GM19463 (cell line): ENCODE results near the gene CPSF4L.
A peak's percentile ranks its signal among the peaks of the same experiment; 100 is the strongest.

Experiments used
- ATAC-seq: cut with Tn5 transposase; IDR thresholded peaks from one replicate; pipeline ENCODE4 v1.9.1; 2021; ENCODE audit warnings: mild to moderate bottlenecking, moderate library complexity; ENCODE audit not compliant: unreplicated experiment

Gene CPSF4L

DNA sequence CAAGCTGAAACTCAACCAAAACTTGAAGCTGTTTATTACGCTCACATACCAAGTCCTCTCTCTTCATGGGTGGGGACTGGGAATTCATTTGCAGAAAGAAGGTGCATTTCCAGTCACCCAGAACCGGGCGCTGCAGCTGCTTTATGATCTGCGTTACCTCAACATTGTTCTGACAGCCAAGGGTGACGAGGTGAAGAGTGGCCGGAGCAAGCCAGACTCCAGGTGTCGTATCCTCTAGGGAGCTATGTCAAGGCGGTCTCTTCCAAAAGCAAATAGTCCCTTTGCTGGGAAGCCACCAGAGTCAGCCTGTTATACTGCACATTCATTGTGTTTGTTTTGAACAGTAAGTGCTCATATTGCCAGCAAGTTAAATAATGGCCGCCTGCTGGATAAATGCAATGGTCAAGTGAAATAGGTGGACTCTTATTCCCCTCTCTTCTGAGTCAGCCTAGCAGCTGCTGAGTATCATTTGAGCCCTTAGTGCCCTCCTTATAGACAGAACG is 56.2 kb downstream of the CPSF4L start:
- ATAC-seq = no peak

DNA sequence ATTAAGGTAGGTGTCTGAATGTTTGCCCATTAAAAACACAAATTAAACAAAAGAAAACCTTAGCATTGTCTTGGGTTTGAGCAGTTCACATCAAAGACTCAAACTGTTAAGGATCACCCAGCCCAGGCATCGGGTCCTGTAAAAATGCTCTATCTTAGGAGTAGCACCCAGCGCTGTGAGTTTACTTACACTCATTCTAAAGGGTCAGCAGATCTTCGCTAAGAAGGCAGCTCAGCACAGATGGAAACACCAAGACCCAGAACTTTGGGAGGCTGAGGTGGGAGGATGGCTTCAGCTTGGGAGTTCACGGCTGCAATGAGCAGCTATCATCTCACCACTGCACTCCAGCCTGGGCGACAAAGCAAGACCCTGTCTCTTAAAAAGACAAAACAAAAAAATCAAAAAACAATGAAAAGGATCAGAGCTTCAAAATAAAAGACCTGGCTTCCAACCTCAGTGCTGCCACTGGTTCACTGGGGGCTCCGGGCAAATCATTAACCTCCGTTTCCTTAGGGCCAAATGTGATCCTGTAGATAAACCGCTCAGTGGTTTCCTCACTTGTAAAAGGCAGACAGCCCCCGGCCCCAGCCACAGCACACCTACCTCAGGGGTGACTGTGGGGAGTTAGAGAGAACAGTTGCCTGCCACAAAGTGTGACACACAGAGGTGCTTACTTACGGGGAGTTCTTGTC is 57.7 kb downstream of the CPSF4L start:
- no peak for ATAC-seq

DNA sequence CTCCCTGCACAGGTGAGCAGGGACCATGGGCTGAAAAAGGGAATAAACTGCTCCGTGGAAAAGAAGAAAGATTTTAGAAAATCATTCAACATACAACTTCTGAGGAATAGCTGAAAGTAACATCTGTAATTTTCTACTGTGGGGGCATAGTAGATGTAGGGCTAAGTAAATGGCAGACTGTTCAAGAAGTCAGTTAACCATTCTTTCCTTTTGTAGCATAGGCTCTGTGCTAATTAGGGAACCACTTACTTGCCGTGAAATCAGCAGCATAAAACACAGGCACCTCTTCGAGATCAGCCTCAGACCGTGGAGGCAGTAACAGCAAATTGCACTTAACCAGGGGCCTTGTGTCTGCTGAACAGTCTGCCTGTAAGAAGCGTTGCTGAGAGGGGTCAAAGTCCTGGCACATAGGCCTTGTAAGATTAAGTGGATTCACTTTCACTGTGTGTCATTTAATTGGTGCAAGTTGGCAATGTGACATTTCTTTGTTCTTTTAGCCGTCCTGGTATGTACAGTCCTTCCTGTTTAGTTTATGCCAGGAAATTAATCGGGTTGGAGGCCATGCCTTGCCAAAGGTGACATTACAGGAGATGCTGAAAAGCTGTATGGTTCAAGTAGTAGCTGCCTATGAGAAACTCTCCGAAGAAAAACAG is 58.4 kb downstream of the CPSF4L start:
- ATAC-seq = peak; percentile 62

DNA sequence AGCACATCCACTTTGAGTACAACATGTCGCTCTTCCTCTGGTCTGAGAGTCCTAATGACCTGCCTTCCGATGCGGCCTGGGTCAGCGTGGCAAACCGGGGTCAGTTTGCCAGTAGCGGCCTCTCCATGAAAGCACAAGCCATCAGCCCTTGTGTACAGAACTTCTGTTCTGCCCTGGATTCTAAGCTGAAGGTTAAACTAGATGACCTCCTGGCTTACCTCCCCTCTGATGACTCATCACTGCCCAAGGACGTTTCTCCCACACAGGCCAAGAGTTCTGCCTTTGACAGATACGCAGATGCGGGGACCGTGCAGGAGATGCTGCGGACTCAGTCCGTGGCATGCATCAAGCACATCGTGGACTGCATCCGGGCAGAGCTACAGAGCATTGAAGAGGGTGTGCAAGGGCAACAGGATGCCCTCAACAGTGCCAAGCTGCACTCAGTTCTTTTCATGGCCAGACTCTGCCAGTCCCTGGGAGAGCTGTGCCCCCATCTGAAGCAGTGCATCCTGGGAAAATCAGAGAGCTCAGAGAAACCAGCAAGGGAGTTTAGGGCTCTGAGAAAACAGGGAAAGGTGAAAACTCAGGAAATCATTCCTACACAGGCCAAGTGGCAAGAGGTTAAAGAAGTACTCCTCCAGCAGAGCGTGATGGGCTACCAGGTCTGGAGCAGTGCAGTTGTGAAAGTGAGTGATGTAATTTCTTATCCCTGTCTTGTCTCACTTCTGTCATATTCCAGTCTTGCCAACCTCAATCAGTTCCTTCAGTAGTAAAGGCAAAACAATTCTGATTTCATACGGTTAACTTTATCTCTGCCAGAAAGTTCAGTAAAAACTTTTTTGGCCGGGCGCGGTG is 60.2 kb downstream of the CPSF4L start:
- no peak for ATAC-seq

DNA sequence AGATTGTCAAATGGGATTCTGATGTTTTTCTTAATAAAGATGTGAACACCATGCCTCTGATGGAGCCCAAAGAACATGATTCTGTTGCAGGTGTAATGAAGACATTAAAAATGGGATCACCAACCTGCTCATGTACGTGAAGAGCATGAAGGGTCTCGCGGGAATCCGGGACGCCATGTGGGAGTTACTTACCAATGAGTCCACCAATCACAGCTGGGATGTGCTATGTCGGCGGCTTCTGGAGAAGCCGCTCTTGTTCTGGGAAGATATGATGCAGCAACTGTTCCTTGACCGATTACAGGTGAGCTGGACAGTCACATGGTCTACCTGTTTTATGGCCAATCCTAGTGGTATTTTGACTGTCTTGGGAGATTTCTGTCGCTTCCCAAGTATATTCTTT is 61.2 kb downstream of the CPSF4L start:
- ATAC-seq = no peak

DNA sequence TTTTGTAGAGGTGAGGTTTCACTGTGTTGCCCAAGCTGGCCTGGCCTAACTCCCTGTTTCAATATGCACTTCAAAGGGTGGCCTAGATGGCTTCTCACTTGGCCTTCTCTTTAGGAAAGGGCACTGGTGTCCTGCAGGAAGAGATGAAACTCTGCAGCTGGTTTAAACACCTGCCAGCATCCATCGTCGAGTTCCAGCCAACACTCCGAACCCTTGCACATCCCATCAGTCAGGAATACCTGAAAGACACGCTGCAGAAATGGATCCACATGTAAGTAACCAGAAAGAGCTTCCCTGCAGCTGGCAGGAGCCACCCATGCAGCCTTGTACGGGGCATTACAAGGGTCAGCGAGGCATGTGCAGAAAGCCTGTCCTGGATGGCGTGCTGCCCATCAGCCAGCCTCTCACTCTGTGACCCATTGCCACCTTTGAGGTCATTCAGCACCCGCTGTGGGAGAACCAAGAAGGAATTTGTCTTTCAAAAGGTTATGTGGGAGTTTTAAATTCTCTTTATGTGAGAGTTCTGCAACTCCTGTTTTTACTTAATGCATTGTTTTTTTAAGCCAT is 61.8 kb downstream of the CPSF4L start:
- ATAC-seq = no peak

DNA sequence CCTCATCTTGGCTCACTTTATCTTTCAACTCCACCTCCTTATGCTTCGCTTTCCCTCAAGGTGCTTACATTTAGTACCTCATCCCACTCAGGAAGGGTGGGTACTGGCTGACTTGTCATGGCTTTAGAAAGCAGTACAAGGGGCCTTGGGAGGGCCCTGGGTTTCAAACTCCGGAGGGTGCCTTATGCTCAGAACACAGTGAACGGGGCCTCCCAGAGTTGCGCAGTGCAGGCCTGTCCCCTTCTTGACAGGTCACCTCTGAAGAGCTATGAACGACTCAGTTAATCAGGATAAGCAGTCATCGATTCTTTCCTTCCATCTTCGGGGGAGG is 62.8 kb downstream of the CPSF4L start:
- no peak for ATAC-seq
